Right lobe of liver (tissue), 4 donors: ENCODE data around the gene LRRC2.

ENCODE experiments used
- POLR2A ChIP-seq: fragments of 450-650 bp; IDR thresholded peaks from one replicate; pipeline ENCODE4 v1.6.1; 2017; ENCODE audit warnings: antibody characterized with exemption, mild to moderate bottlenecking
- TF ChIP-seq, protein P1 (sequence below), 4 donors: fragments of 200-600 bp in 3 of 4; fragments of 450-650 bp in 1 of 4; IDR thresholded peaks; one replicate each; pipeline versions ENCODE4 v1.5.1 to v1.8.0; 2016 to 2022; ENCODE audit warnings: antibody characterized with exemption in 4 of 4, mild to moderate bottlenecking in 2 of 4
- donor health status: DM: no; HTN: no; CAD: no.
- donor health status: DM: no; HTN: no; CAD: no.
- donor health status: DM: no; HTN: yes; CAD: no.

DNA sequence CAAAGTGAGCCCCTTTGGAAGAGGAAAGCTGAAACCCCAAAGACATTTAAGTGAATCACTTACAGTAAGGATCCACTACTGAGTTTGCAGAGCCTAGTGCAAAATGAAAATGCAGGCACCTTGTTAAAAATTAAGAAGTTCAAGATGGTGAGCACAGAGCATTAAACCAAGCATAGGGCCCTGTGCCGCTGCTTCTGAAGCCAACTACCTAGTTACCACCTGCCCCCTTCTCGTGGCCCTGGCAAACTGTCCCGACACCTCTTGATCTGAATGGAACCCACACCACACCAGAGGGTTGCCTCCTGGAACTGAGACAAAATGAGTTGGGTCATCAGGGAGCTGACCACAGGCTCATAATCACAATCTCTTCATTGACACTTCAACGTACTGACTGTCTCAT, 25.6 kb downstream of the LRRC2 start:
- TF ChIP-seq, protein P1, sequence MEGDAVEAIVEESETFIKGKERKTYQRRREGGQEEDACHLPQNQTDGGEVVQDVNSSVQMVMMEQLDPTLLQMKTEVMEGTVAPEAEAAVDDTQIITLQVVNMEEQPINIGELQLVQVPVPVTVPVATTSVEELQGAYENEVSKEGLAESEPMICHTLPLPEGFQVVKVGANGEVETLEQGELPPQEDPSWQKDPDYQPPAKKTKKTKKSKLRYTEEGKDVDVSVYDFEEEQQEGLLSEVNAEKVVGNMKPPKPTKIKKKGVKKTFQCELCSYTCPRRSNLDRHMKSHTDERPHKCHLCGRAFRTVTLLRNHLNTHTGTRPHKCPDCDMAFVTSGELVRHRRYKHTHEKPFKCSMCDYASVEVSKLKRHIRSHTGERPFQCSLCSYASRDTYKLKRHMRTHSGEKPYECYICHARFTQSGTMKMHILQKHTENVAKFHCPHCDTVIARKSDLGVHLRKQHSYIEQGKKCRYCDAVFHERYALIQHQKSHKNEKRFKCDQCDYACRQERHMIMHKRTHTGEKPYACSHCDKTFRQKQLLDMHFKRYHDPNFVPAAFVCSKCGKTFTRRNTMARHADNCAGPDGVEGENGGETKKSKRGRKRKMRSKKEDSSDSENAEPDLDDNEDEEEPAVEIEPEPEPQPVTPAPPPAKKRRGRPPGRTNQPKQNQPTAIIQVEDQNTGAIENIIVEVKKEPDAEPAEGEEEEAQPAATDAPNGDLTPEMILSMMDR (IDR thresholded peaks at IDR 0.05) = no peak
- TF ChIP-seq POLR2A = no peak
